Daoy (cell line): ENCODE measurements around the gene SLC4A9. TPM values are rescaled to one million over a fixed set of nuclear protein-coding genes. Genes with fewer than 3 reads are reported as not detected.
A peak's percentile ranks its signal among the peaks of the same experiment; 100 is the strongest.

ENCODE experiments used
- DNase-seq: peaks from one replicate; pipeline ENCODE4 v3.0.0-alpha.2; 2015; ENCODE audit warnings: low read depth
- total RNA-seq: library from RNA; depleted of rRNA; stranded (reverse); fragments of >200 nt; shearing (Covaris generic); gene quantifications from 2 replicates; pipeline ENCODE4 v1.2.3, GENCODE V29; 2014; rRNA removed

Gene SLC4A9, protein sequence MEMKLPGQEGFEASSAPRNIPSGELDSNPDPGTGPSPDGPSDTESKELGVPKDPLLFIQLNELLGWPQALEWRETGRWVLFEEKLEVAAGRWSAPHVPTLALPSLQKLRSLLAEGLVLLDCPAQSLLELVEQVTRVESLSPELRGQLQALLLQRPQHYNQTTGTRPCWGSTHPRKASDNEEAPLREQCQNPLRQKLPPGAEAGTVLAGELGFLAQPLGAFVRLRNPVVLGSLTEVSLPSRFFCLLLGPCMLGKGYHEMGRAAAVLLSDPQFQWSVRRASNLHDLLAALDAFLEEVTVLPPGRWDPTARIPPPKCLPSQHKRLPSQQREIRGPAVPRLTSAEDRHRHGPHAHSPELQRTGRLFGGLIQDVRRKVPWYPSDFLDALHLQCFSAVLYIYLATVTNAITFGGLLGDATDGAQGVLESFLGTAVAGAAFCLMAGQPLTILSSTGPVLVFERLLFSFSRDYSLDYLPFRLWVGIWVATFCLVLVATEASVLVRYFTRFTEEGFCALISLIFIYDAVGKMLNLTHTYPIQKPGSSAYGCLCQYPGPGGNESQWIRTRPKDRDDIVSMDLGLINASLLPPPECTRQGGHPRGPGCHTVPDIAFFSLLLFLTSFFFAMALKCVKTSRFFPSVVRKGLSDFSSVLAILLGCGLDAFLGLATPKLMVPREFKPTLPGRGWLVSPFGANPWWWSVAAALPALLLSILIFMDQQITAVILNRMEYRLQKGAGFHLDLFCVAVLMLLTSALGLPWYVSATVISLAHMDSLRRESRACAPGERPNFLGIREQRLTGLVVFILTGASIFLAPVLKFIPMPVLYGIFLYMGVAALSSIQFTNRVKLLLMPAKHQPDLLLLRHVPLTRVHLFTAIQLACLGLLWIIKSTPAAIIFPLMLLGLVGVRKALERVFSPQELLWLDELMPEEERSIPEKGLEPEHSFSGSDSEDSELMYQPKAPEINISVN
- total RNA-seq, result not detected in 2 replicates

DNA sequence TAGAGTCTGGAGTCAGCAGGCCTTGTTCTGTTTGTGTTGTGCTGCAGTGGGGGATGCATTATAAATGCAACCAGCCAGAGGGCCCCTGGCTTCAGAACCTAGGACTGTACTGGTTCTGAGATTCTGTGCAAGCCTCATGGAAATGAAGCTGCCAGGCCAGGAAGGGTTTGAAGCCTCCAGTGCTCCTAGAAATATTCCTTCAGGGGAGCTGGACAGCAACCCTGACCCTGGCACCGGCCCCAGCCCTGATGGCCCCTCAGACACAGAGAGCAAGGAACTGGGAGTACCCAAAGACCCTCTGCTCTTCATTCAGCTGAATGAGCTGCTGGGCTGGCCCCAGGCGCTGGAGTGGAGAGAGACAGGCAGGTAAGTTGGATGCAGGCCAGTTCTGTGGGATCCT is at the start of gene SLC4A9:
SLC4A9 (plus strand) TSS at position 94 of the 400 bp plus-strand sequence; CDS start at position 137, 43 bp downstream.
- no peak for DNase-seq

DNA sequence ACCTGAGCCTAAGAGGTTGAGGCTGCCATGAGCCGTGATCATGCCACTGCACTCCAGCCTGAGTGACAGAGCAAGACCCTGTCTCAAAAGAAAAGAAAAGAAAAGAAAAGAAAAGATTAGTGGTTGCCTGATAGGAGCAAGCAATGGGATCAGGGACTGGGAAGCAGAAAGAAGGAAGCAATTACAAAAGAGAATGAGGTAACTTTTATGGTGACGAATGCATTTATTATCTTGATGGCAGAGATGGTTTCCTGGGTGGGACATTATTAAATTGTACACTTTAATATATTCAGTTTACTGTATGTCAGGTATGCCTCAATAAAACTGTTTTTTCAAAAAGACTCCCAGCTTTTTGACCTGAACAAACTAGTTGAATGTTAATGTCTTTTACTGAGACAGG is 49.6 kb upstream of the SLC4A9 start:
- peak; percentile 46 for DNase-seq

DNA sequence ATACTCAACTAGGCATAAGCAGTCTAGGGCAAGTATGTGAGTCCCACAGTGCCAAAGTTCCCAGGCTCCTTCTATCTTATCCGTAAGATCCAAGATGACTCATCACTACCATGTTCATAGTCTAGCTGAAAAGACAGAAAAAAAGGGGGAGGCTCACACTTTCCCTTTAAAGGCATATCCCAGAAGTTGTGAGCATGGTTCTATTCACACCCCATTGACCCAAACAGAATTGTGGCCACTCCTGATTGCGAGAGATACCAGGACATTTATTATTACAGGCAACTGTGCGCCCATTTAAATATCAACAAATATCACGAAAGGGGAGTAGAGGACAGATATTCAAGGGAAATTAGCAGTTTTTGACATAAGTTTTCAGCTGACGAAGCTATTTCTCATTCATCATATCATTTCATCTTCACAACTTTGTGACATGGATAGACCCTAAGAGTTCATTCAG is 49.0 kb upstream of the SLC4A9 start:
- peak; percentile 92 for DNase-seq

DNA sequence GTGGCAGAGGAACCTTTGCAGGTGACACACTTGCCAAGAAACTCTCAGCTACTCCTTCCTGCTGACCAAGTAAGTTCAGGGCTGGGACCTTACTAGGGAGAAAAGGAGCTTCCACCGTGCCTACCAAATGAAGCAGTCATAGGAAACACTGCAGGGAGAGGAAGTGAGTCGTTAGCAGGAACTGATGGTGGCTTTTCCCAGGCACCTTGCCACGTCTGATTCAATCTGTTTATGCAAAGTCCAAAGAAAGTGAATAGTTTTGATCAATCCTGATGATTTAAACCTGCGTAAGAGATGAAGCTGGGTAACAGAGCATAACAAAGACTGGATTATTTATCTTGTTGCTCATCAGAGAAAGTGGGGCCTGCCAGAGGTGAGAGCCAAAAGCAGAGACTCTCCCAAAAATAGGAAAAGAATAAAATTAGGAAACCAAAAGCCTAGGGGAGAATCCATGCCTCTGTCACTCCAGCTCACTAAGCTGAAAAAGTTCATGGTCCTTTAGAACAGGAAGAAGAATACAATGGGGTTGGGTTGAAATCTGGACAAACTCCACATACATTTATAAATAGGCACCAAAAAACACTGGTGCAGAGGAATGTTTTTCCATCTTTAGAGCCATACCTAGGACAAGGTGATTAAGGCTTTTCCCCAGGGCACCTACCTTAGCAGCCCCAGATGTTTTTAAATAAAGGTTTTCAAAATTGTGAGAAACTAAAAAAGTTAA is 47.8 kb upstream of the SLC4A9 start:
- peak; percentile 97 for DNase-seq

DNA sequence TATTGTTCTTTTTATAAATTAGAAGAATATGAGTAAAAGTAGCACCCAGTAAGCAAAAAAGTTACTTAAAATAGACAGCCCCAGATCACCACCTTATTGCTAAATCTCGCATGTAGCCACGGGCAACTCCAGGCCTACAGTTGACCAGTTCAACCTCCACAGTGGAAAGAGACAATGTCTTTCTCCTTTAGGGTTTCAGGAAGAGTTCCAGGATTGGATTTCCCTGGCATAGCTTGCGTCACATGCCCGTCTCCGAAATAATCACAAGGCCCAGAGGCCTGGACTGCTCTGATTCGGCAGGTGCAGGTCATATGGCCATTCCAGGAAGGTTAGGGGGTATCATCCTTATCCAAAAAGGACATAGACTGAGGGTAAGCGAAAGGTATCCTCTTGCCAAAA is 47.2 kb upstream of the SLC4A9 start:
- no peak for DNase-seq

DNA sequence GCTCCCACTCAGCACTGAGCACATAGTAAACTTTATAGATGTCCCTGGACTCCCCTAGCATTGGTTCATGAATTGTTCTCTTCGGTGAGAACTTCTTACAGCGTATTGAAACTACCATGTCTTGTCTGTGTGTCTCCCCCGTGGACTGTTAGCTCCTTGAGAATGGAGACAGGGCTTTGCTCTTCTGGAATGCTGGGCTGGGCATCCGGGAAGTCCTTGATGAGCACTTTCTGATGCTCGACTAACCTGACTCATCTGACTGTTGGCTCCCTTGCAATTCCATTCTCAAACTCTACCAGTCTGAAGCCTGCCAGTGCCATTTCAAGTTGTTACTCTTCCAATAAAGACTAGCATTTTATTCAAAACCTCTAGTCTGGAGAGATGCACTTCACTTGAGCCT is 42.1 kb upstream of the SLC4A9 start:
- peak; percentile 79 for DNase-seq

DNA sequence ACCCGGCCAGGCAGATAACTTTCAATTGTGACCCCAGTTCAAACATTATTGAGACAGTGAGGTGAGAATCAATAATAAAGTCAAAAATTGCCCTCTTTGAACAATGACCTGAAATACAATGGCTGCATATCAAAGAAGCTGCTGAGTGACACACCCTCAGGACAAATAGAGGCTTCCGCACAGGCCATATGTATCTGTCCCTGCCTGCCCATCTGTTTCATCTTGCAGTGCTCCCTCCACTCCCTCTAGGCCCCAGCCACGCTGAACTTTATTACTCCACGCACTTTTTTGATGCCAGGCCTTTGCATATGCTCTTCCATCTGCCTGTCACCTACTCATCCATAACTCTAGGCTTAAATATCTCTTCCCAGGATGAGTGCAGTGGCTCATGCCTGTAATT is 41.2 kb upstream of the SLC4A9 start:
- DNase-seq, result no peak

DNA sequence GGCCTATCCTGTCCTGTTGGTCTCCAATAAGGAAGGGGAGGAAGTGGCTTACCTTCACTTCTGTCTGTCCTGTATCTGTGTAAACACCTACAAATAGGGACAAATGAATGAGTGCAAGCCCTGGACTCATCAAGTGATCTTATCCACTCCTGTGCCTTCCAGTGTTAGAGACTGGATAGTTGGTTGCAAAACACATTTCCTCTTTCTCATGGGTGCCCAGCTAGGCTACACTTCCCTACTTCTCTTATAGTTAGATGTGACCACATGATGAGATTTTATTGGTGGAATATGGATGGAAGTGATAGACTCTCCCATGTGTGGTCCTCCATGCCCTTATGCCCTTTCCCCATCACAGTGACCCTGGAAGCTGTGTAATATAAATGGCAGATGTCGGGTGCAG is 40.2 kb upstream of the SLC4A9 start:
- DNase-seq, result no peak

DNA sequence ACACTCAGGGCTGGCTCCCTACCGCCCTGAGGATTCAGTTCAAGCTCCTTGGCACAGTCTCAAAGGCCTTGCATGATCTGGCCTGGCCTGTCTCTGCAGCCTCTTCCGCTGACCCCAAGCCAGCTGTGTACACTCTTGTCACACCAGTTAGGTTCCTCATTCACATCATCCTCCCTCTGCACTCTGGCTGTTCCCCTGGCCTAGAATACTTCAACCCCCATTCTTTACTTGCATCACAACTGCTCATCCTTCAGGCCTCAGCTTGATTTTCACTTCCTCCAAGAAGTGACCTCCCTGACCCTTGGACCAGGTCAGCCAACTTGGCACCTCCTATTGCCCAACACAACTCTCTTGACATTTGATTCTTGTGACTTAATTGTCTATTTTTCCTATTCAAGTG is 38.2 kb upstream of the SLC4A9 start:
- no peak for DNase-seq

DNA sequence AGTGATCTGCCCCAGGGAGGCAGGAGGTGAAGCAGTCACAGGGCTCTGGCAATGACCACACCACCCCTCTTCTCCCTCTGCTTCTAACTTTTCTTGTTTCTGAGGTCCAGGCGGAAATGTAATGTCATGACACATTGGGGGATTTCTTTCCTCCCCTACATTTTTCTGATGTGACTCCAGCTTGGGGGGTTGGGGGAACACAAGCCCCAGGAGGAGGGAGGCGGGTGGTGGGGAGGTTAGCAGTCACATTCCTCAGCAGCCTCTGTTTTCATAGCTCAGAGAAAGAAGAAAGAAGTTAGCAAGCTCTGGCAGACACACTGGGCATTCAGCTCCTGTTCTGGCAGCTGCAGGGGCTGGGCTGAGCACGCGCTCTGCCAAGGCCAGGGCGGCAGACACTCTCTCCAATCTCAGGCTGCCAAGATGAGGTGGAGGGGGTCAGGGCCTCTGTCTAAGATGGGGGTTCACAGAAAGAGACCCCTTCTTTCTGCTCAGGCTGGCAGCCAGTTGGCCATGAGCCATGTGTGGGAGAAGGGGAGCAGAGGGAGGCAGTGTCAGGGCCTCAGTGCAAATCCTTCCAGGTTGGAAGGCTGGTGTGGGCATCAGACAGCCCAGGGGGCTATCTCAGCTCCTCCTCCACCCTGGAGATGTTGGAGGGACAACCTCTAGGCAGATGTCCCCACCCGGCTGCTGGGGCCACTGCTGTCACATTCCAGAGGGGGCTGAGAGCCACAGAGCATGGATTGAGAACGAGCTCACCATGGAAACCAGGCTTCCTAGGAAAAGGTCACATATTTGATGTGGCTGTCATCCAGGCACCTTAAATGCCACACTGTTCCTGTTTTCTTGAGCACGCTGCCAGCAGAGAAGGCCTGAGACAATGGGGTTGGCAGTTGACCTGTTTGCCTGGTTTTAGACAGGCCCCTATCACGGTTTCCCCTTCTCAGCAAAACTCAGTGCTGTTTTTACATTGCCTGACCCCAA is 37.0 kb upstream of the SLC4A9 start:
- DNase-seq, result peak; percentile 96

DNA sequence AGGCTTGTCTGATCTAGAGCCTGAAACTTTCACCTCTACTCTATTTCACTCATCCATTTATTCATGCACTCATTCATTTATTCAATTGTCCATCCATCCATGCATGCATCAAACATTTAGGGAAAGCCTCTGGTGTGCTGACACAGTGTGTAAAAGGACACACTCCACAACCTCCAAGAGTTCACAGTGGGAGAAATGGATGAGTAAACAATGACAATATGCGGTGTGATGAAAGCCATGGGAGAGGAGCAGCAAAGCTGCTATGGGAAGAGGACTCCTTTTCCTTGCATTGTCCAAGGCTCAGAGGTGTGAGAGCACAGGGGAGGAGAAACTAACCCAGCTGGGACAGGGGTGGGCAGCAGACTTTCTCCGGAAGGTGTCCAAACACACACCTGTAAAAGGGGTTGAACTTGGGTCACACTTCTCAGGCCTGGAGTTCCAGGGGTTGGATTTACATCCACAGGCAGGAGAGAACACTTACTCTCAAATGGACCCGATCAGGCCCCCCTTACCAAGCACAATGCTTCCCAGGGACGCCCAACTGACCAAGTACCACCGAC is 35.9 kb upstream of the SLC4A9 start:
- DNase-seq, result peak; percentile 47

DNA sequence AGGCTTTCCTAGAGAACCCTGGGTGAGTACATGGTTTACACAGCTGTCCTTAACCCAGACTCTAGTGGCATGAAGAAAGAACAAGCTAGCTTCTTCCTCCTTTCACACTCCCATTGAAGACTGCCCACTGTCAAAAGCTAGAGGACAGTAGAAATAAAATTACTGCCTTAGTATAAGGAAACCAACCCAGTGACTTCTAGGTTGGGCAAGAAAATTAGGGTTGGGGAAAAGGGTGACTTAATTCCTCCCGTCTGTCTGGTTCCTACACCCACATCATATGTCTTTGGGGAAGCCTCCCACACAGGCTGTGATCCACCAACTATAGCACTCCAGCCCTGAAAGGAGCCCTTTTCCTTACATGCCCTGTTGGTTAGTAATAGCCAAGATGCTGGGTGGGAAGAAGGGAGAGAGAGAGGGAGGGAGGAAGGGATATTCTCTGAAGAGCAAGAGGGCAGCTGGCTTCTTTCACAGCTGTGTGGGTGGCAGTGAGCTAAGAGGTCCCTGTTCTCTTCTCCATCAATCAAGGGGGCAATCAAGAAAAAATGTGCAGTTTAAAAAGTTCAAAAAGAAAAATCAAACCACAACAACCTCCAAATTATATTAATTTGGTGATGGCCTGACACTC is 35.3 kb upstream of the SLC4A9 start:
- peak; percentile 60 for DNase-seq

DNA sequence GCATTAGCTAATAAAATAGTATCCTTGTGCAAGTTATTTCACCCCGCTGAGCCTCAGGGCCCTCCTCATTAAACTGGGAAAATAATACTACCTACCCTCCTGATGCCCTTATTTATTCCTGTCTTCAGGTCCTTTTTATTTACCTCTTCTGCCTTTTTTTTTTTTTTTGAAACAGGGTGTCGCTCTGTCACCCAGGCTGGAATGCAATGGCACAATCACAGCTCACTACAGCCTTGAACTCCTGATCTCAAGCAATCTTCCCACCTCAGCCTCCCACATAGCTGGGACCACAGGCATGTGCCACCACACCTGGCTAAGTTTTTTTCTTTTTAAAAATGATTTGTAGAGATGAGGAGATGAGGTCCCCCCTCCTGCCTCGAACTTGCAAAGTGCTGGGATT is 34.5 kb upstream of the SLC4A9 start:
- DNase-seq, result no peak

DNA sequence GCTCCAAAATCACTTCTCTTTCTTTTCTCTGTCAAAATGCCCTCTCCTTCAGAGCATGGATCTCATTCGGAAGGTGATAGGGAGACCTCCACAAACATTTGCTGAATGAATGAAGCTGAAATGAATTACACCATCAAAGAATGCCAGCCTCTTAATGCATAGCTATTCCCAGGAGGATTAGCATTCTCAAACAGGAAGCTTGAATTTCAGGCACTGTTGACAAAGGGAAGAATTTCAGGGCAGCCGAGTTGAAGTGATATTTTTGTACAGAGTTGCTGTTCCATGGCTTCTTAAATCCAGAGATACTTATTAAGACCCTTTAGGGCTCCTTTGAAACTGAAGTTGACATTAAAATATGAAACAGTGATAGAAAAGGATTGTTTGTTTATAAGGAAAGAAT is 32.4 kb upstream of the SLC4A9 start:
- DNase-seq, result peak; percentile 61

DNA sequence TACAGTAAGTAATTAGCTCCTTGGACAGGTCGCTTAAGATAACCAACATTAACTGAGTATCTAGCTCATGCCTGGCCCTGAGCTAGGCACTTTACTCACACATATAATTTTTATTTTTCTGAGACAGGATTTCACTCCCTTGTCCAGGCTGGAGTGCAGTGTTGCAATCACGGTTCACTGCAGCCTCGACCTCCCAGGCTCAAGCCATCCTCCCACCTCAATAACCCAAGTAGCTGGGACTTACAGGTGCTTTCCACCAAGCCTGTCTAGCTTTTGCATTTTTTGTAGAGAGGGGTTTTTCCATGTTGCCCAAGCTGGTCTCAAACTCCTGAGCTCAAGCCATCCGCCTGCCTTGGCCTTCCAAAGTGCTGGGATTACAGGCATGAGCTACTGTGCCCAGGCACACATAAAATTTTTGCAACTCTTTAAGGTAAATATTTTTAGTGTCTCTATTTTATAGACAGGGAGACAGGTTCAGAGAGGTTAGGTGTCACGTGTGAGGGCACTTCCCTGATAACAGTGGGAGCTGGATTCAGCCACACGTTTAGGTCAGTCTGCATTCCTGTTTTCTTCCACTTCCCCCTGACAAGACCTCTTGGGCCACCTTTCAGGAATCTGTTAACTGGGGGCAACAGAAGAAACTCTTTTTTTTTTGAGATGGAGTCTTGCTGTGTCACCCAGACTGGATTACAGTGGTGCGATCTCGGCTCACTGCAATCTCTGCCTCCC is 31.8 kb upstream of the SLC4A9 start:
- no peak for DNase-seq

DNA sequence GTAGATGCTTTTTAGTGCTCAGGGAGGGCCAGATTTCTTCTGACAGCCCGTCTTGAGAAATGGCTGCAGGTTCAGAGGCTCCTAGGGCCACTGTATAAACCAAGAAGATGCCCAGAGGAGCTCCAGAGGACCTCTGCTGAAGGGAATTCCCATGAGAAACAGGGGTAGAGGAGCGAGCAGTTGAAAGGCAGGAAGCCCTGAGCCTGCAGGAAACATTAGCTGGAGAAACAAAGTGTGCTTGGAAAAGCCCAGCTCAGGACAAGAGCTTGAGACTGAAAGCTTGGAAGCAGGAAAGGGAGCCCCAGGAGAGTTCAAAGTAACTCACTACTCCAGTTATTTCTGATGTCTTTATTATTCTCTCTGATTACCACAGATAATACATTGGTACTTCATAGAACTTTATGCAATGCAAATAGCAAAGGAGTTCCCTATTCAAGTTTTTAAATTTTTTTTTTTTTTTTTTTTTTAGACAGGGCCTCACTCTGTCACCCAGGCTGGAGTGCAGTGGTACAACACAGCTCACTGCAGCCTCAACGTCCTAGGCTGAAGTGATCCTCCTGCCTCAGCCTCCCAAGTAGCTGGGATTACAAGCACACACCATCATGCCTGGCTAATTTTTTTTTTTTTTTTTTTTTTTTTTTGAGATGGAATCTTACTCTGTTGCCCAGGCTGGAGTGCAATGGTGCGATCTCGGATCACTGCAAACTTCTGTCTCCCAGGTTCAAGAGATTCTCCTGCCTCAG is 30.1 kb upstream of the SLC4A9 start:
- no peak for DNase-seq

DNA sequence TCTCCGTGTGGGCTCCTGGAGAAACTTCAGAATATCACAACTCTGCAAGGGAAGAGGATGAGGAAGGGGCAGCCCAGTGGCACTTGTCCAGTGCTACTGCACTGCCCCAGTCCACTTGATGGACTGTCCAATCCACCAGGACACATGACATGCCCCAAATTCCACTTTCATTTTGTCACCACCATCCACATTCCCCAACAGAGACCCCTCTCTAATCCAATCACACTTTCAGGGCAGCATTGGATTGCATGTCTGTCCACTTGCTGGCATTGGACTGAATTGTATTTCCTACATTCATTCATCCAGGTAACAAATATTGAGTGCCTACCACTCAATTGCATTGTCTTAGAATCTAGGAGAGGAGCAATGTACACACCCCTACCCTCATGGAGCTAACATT is 28.4 kb upstream of the SLC4A9 start:
- no peak for DNase-seq

DNA sequence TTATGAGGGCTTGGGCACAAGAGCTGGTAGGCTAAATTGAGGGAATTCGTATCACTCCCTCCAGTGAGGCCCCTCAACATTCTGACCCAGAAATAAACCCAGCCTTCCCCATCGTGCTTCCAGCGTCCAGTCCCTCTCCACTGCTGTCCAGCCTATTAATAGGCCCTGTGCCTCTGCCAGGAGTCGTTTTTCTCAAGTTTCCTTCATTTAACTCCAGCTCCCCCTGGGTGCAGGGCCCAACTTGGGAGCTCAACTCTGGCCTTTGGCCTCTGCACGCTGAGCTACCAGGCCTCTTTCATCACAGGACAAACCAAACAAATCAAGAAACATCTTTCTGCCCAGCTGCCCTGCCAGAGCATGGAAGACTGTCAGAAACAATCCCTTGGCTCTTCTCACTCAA is 23.6 kb upstream of the SLC4A9 start:
- no peak for DNase-seq
